ENCODE measurements around the gene SKIL.
A peak's percentile ranks its signal among the peaks of the same experiment; 100 is the strongest.

DNA sequence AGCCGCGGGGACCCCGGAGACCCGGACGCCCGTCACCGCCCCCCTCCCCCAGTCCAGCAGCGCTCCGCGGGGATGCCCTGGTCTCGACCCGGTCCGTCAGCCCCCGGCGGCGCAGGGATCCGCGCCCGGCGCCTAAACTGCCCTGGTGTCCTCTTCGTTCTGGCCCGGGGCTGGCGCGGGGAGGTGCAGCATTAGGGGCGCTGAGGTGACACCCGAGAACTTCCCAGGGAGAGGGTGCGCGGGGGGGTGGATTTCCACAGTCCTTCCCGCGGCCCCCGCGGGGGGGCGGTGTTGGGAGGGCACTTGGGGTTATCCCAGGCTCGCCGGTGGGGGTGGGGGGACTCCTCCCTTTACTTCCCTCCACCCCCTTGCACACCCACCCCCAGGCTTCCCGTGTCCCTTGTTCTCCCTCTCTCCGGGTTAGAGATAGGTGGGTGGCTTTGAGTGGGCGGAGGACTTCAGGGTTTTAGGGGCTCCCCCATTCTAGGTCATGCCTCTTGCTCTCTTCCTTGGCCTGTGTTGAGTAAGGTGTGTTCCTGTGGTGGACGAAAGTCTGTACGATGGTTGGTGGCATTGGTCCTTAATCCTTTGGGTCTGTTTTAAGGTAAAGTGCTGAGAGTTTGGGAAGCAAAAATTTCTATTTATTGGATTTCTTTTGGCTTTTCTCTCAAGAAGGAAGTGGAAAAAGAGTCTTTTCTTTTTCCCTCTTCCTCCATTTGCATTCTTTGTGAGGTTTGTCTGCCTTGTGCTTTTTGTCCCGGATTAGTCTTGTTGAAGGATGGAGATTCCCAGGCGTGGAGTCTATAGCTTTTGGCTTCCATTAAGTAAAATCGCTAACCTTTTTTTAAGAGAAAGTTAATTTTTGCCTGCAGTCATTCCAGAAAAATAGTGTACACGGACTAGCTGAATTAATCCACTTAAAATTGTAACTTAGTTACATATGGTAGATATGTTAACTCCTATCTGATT lies 811 bp downstream of the SKIL start:
- TF ChIP-seq, protein P1, sequence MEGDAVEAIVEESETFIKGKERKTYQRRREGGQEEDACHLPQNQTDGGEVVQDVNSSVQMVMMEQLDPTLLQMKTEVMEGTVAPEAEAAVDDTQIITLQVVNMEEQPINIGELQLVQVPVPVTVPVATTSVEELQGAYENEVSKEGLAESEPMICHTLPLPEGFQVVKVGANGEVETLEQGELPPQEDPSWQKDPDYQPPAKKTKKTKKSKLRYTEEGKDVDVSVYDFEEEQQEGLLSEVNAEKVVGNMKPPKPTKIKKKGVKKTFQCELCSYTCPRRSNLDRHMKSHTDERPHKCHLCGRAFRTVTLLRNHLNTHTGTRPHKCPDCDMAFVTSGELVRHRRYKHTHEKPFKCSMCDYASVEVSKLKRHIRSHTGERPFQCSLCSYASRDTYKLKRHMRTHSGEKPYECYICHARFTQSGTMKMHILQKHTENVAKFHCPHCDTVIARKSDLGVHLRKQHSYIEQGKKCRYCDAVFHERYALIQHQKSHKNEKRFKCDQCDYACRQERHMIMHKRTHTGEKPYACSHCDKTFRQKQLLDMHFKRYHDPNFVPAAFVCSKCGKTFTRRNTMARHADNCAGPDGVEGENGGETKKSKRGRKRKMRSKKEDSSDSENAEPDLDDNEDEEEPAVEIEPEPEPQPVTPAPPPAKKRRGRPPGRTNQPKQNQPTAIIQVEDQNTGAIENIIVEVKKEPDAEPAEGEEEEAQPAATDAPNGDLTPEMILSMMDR (IDR thresholded peaks at IDR 0.05), result no peak
- TF ChIP-seq POLR2A (IDR thresholded peaks at IDR 0.05) (no peak), POLR2AphosphoS5 (IDR thresholded peaks at IDR 0.05; ENCODE audit: insufficient read depth in 1 of 2, low read depth in 1 of 2) (peak in 1 of 2 donors; percentile 51)
